Cerebellar nuclear complex (tissue), 1 donor: ENCODE results near the gene ACOX1.

Experiments
- DNase-seq, 2 experiments: peaks; one replicate each; lab custom pipeline; 2025; lab: John Stamatoyannopoulos, UW

Gene ACOX1

DNA sequence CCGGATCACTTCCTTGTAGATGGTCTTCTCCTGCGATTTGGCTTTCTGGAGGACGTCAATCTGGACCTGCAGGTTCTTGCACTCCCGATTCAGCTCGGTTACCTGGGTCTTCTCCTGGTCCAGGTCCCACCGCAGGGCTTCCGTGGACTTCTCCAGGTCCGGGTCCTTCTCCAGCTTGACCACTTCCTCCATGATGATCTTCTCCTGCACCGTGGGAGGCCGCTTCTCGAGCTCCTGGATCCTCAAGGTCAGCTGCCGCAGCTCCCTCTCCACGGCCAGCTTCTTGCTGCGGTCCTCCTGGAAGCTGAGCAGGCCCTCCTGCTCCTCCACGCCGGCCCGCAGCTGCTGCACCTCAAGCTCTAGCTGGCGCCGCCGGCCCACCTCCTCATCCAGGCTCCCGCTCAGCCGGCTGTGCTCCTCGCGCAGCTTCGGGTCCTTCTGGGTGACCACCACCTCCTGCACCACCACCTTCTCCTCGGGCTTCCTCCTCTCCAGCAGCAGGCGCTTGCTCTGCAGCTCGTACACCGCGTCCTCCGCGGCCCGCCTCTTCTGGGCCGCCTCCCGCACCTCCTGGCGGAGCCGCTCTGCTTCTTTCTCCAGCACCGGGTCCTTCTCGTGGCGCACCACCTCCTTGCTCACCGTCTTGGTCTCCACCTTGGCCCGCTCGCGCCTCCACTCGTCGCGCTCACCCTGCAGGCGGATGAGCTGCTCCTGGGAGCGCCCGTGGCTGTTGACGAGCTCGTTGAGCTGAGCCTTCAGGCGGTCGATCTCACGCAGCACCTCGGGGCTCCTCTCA is 29.9 kb upstream of the ACOX1 start:
- no peak for DNase-seq

DNA sequence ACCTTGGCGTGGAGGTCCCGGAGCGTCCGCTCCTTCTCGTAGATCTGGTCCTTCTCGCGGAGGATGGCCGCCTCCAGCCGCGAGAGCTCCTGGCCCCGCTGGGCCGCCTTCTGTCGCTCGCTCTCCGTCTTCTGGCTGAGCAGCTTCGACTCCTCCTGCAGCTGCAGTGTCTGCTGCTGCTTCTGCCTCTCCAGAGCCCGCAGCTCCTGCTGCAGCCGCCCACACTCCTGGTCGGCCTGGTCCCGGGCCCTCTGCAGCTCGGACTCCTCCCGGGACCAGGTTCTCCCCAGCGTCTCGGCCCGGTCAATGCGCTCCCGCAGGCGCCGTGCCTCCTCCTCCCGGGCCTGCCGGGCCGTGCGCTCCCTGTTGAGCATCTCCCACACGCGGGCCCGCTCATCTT is 29.2 kb upstream of the ACOX1 start:
- no peak for DNase-seq

DNA sequence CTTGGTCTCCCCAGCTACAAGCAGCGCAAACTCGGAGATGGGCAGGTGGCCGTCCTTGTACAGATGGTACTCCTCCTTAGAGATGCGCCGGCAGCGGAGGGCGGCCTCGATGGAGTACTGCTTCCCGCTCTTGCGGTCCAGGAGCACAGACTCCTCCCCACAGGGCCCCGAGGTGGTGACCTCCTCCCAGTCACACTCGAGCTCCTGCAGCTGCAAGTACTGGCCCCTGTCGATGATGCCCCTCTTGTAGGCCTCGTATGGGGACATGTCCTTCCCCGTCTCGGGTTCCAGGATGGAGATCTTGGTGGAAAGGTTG is 28.8 kb upstream of the ACOX1 start:
- DNase-seq: no peak

DNA sequence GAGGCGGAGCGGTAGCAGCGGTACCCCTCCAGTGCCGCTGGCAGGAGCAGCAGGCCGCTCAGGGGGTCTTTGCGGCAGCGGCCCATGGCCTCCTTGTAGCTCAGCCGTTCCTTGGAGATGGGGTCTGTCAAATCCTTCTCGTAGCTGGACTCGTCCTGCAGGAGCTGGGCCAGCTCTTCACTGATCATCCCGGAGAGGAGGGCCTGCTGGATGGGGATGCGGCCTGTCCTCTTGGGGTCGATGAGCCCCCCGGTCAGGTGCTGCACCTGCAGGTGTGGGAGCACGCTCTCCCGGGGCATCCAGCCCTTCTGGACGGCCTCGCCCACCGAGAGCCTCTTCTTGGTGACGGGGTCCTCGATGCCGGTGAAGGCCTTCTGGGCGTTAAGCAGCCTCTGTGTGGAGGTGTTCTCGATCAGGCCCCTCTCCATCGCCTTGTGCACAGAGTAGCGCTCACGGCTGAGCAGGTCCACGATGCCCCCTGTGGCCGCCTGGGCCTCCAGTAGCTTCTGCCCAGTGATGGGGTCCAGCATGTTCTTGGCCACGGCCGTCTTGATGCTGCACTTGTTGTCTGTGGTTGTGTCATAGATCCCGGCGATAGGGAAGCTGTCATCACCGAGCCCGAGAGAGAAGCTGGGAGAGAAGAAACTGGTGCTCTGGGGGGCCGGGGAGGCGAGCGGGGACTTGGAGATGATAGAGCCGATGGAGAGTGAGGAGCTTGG is 28.3 kb upstream of the ACOX1 start:
- DNase-seq: no peak

DNA sequence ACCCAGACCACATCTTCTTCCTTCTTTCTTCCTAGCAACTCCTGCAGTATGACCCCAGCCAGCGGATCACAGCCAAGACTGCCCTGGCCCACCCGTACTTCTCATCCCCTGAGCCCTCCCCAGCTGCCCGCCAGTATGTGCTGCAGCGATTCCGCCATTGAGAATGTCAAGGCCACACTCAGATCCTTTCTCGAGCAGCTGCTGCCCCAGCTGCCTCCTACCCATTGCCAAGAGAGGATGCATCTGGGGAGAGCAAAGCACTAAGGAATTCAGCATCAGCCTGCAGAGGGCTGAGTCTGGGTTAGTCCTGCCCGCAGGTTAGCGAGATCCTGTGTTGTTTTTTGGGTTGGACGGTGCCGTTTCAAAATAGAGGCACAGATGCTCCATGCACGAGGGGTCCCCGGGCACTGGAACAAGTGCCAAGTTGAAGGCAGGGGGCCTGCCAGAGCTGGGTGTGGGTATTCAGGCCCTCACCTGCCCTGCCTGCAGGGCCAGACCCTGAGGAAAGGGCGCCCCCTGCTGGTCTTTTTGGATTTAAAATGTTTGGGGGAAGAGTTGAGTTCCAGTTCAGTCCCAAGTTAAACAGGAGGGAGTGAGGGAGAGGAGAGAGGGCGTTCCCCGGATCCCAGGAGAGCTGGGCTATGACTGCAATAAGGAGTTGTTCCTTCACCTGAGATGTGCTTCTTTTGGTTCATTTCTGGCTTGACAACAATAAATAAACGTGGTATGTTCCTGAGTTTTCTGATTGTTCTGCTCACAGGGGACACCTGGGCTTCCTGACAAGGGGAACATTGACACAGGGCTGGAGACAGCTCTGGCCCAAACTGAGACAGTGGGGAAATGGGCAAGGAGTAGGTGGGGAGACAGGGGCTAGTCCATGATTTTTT is 26.5 kb upstream of the ACOX1 start:
- DNase-seq: no peak

DNA sequence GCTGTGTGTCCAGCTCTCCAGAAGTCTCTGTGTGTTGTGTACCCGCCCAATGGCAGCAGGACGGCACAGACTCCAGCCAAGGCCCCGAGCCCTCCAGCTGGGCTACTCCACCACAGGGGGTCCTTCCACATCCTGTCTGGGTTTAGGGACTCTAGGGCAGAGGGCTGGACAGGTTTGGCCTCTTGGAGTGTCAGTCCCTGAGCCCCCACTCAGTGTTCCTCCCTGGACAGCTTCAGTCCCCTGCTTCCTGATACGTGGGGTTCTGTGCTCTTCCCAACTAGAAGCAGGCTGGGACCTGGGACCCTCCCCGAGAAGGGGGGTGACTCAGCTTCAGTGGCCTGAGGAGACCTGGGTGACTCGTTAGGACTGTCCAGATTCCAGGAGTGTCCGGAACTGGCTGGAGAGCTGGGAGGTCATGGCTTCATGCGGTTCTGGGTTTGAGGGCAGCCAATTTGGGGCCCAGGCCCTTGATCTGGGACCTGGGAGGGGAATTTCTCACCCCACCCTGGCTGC is 25.8 kb upstream of the ACOX1 start:
- DNase-seq: no peak

DNA sequence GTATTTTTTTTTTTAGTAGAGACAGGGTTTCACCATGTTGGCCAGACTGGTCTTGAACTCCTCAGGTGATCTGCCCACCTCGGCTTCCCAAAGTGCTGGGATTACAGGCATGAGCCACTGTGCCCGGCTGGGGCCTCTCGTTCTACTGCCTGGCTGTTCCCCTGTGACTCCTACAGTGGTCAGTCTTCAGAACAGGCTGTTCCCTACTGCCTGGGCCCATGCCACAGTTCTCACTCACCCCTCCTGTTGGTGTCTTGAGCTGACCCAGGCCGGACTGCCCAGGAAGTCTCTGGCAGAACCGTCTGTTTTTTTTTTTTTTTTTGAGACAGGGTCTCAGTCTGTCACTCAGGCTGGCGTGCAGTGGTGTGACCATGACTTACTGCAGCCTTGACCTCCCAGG is 24.9 kb upstream of the ACOX1 start:
- no peak for DNase-seq

DNA sequence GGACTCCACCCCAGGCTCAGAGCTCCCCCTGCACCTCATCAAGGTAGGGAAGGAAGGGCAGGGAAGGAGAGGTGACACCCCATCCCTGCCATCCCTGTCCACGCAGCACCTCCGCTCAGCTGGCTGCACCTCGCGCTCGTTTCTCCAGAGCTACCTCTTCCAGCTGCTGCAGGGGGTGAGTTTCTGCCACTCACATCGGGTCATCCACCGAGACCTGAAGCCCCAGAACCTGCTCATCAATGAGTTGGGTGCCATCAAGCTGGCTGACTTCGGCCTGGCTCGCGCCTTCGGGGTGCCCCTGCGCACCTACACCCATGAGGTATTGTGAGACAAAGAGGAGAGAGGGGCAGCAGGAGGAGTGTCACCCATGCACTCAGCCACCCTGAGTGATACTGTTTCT is 23.1 kb upstream of the ACOX1 start:
- DNase-seq: no peak

DNA sequence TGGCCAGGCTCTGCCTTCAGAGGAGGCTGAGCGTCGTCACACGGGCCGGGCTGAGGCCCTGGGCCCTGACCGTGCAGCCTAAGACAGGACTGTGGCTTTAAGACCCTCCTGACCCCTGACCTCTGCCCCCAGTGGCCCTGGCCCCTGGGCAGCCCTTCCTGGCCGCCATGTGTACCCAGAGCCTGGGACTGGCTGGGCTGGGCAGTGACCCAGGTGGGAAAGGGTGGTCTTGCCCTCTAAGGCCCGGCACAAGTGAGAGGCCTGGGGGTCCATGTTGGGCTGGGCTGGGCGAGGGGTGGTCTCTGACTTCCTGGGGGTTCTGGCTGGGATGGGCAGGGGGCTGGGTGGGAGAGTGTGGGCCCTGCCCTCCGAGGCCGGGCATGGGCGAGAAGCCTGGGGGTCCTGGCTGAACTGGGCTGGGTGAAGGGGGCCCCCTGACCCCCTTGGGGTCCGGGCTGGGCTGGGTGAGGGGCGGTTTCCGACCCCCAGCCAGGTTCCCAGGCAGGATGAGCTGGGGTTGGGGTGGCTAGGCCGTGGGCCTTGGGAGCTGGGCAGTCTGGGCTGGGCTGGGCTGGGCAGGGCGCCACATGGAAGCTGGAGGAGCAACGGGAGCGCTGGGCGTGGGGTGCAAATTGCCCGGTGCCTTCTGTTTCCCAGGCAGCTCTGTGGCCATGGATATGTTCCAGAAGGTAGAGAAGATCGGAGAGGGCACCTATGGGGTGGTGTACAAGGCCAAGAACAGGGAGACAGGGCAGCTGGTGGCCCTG is 22.0 kb upstream of the ACOX1 start, which contains the start of gene CDK3:
TSS of gene CDK3 (plus strand) at position 101 of the 767 bp plus-strand sequence. CDS start at position 672, 571 bp downstream.
- no peak for DNase-seq

DNA sequence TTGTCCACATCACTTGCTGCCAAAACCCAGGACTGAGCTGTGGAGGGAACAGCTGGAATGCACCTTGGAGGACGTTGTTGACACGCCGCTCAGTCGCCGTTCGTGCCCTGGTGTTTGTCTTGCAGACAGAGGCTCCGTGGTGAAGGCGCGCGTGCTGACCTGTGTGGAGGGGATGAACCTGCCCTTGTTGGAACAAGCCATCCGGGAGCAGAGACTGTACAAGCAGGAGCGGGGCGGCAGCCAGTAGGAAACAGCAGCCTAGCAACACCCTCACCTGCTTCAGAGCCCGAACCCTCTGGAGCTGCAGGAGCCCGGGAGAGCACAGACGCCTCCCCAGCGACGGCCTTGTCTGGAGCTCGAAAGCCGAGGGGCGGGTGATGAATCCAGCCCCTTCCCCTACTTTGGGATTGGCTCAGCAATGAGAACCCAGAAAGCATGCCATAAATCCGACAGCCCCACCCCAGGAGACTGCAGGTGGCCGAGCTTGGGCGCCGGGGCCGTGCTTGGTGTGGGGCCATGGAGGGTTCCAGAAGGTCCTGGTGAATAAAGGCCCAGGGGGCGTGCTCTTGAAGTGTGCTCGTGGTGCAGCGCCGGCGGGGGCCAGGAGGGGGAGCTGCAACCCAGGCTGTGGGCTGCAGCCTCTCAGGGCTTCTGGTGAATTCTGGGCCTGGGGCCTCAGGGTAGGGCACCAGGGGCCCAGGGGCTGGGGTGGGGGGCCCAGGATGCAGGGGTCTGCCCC is 21.2 kb upstream of the ACOX1 start:
- DNase-seq: no peak

DNA sequence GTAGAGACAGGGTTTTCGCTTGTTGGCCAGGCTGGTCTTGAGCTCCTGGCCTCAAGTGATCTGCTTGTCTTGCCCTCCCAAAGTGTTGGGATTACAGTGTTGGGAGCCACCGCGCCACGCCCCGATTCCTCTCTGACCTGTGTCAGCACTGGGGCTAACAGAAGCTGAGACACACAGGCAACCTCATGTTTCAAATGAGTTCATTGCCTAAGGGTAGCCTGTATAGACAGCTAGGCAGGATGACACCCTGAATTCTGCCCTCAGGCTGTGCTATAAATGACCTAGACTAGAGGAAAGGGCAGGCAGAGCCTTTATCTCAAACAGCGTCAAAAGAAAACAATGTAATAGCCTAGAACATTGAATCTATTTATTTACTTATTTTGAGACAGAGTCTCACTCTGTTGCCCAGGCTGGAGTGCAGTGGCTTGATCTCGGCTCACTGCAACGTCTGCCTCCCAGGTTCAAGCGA is 19.4 kb upstream of the ACOX1 start:
- DNase-seq: no peak

DNA sequence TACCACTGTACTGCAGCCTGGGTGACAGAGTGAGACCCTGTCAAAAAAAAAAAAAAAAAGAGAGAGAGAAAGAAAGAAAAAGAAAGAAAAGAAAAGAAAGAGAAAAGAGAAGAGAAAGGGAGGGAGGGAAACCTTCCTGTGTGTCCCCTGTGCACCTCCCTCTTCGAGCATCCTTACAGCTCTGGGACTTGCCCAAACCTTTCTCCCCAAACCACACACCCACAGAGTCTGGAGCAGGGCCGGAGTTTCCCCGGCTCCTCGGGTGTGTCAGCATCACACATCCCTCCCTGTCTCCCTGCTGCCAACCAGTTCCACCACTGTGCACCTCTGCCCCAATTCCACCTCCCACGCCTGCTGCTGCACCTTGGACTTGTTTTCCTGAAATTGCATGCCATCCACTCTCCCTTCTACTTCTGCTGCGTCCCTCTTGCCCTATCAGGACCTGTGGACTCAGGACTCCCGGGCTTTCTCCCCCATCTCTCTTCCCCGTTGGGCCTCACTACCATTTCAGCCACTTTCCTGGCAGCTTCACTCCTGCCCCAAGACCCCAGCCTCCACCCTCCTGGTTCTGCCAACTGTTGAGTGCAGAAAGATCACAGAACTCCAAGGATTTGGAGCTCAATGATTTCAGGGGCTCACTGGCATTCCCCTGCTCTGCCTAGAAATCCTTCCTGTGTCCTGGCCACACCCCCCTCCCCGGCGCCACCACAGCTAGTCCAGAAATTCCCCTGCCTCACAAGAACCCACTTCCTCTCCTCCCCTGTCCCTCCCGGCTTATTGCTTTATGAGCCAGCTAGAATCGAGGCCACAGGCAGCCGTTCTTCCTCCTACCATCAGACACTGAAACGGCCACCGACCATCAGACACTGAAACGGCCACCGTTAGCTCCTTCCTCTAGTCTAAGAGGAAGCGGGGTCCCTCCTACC is 18.0 kb upstream of the ACOX1 start:
- no peak for DNase-seq

DNA sequence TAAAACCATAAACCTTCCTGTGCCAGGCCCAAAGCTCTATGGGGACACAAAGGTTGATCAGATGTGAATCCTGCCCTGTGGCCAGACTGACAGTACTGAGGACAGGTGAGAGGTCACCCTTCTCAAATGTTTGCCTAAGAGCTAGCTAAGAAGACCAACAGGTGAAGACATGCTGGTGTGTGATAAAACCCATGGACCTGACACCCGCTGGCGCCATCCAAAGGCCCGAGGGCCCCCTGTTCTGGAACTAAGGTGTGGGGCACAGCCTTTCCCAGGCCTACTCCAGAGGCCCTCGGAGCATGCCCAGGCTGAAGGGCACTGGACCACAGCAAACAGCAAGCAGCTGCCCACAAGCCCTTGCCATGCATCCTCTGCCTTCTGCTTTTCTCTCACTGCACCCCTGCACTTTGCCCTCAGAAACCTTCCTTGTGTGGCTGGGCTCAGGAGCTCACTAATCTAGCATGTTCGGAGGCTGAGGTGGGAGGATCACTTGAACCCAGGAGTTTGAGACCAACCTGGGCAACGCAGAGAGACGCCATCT is 16.5 kb upstream of the ACOX1 start:
- DNase-seq: no peak

DNA sequence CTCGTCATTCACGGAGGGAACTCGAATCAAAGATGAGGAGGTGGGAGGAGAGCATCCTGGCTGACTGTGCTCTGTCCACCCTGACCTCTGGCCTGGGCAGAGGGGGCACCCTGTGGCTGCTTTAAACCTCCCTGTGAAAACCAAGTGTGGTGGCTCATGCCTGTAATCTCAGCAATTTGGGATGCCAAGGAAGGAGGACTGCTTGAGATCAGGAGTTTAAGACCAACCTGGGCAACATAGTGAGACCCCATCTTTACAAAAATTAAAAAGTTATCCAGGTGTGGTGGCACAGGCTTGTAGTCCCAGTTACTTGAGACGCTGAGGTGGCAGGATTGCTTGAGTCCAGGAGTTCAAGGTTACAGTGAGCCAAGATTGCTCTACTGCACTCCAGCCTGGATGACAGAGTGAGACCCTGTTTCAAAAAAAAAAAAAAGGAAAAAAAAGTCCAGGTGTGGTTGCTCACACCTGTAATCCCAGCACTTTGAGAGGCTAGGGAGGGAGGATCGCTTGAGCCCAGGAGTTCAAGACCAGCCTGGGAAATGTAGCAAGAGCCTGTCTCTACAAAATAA is 15.9 kb upstream of the ACOX1 start:
- no peak for DNase-seq

DNA sequence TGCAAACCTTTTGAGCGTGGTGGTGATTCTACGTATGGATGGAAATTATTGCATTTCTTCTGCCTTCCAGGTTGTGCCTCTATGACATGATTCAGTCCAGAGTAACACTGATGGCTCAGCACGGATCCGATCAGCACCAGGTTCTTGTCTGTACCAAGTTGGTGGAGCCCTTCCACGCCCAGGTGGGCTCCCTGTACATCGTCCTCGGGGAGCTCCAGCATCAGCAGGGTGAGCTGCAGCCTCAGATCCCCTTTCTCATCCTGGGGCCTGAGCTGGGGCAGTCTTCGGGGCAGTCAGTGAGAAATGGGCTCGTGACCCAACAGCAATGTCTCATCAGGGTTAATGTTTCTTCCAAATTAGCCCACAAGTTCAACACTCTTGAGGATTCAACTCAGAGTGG is 12.4 kb upstream of the ACOX1 start:
- no peak for DNase-seq

DNA sequence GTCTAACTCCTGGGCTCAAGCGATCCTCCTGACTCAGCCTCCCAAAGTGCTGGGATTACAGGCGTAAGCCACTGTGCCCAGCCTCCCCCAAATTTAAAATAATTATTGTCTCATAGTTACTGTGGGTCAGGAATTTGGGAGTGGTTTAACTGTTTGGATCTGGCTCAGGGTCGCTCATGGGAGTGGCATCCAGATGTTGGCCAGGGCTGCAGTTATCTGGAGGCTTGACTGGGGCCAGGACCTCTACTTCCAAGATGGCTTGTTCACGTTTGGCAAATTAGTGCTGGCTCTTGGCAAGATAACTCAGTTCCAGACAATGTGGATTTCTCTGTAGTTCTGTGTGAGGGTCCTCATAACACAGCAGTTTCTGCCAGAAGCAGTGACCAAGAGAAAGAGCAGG is 8.1 kb upstream of the ACOX1 start:
- no peak for DNase-seq

DNA sequence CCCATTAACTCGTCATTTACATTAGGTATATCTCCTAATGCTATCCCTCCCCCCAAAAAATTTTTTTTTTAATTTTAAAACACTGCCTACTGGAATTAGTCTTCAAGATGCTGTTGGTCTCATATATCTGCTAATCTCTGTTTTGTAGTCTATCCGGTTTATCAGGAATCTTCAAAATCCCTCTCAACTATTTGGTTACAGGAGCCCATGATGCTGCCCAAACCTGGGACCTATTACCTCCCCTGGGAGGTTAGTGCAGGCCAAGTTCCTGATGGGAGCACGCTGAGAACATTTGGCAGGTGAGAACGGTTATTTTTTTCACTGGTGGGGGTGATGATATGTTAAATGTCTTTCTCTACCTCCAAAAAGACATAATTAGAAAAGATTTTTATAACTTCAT is 7.0 kb upstream of the ACOX1 start:
- DNase-seq: no peak

DNA sequence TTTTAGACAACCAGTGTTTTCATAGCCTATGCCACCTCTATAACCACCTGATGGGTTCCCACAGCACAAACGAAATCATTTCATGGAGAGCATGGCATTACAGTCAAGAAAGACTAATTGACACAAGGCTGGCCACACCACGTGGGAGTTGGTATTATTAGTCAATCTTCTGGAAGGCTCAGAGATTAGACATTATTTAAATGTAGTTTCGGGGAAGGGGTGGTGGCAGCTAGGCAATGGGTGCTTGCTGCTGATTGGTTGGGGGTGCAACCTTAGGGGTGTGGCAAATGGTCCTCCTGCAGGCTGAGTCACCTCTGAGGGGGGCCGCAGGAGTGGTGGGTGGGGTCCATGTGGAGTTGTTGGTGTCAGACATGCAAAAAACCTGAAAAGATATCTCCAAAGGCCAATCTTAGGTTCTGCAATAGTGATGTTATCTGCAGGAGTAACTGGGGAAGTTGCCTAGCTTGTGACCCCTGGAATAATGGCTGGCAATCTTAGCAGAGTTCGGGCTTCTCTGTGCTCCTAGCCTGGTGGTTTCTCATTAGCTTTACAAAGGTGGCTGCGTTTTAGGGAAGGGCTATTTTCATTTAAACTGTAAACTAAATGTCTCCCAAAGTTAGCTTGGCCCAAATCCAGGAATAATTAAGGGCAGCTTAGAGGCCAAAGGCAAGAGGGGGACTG is 4.7 kb upstream of the ACOX1 start:
- no peak for DNase-seq
